LHCN-M2 (cell line): ENCODE measurements around the gene ATRNL1. TPM values are rescaled to one million over a fixed set of nuclear protein-coding genes. Genes with fewer than 3 reads are reported as not detected.

Experiments
- DNase-seq: peaks from one replicate; pipeline ENCODE4 v3.0.0-alpha.2; 2012; ENCODE audit warnings: low read depth
- total RNA-seq: library from RNA; depleted of rRNA; stranded (reverse); fragments of >200 nt; gene quantifications from 2 replicates; pipeline ENCODE4 v1.2.3, GENCODE V29; 2014; rRNA removed

The ATRNL1 gene
- total RNA-seq, 1 experiment from 2014 or later = 13.1 TPM

- no peak for DNase-seq
Observed at GRCh38 chr10:115980470-115980869, 887.3 kb downstream of the ATRNL1 start.

GRCh38 chr10:115981081-115981480 lies 887.9 kb downstream of the ATRNL1 start:
- no peak for DNase-seq

- DNase-seq = no peak
Observed at GRCh38 chr10:115982076-115982475, 888.9 kb downstream of the ATRNL1 start.

GRCh38 chr10:115982526-115982925 lies 889.4 kb downstream of the ATRNL1 start:
- no peak for DNase-seq

- no peak for DNase-seq
Observed at GRCh38 chr10:115985786-115986185, 892.6 kb downstream of the ATRNL1 start.

GRCh38 chr10:115988380-115988779 lies 895.2 kb downstream of the ATRNL1 start:
- no peak for DNase-seq

GRCh38 chr10:115989621-115990020 lies 896.5 kb downstream of the ATRNL1 start:
- no peak for DNase-seq

GRCh38 chr10:115992236-115992986 lies 899.2 kb downstream of the ATRNL1 start:
- DNase-seq = no peak

GRCh38 chr10:115996031-115996430 lies 902.9 kb downstream of the ATRNL1 start:
- no peak for DNase-seq

- DNase-seq = no peak
Observed at GRCh38 chr10:115998301-115998700, 905.1 kb downstream of the ATRNL1 start.

Other genes starting within 250 kb of the ATRNL1 start
- gene TRUB1, start 155.2 kb upstream of the ATRNL1 start, total RNA-seq = 34.9 and 36.6 TPM in 2 replicates